ENCODE data around the gene COBL.

COBL gene

DNA sequence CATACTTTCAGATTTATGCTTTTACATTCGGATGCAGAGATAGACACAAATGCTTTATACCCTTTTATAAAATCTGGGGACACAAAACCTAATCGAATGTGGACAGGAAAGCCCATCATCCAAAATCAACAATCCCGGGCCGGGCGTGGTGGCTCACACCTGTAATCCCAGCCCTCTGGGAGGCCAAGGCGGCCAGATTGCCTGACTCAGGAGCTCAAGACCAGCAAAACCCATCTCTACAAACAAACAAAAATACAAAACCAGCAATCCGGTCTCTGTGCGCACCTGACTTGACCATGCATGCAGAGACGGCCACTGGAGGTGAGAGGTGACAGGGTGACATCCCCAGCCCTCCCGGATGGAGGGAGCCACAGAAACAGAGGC is 13.5 kb downstream of the COBL start:
- no peak for DNase-seq (ENCODE audit: low spot score)

DNA sequence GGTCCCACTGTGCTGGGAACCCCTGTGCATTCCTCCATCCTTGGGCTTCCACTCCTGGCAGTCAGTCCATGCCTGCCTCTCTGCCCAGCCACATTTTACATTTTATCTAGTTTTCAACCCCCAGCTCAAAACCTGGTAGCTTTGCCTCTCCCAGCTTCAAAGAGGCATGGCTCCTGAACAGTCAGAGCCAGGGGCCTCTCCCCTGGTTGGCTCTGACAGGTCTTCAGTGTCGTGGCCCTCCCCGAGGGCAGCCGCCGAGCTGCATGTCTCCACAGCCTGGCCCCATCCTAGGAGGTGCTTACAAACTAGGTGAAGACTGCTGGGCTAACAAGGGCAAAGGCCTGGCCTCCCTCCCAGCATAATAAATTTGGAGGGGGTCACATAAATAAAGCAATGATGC is 14.8 kb downstream of the COBL start:
- no peak for DNase-seq (ENCODE audit: low spot score)

- DNase-seq (ENCODE audit: low spot score): no peak
Measured at GRCh38 chr7:51300762-51301674, 15.6 kb downstream of the COBL start.

GRCh38 chr7:51299391-51300133 is 17.0 kb downstream of the COBL start:
- no peak for DNase-seq (ENCODE audit: low spot score)

GRCh38 chr7:51298912-51299311 is 17.7 kb downstream of the COBL start:
- DNase-seq (ENCODE audit: low spot score): no peak

GRCh38 chr7:51297986-51298385 is 18.6 kb downstream of the COBL start:
- no peak for DNase-seq (ENCODE audit: low spot score)

DNA sequence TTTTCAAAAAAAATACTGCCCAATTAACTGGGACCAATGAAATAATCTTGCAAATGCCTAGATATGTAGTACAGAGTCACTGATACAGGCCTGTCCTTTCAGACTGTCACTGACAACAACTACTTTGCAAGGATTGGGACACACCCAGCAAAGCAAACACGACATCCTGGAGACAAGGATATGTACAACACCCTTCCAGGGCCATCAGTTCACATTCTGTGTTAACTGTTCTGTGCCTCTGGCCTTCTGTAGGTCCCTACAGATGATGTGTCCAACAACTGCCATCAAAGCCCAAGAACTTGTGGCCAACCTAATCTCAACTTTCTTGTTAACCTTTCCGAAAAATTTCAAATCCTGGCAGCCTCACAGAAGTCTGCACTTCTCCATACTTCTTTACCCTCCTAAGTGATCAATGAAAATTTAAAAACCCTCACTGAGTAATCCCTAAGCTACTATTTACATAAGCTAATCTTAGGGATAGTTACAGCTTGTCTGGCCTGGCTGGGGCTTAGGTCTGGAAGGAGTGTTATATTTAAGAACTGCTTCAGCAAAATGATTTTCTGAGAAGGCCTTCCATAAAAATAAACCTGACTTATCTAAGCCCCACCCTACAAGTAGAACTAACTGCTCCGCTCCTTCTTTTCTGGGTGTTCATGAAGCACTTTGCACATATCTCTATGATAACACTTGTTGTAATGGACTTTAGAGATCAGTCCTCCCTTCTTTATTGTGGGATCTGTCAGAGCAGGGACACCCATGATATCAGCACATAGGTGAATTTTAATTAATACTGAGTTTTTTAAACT is 21.0 kb downstream of the COBL start:
- no peak for DNase-seq (ENCODE audit: low spot score)

GRCh38 chr7:51292596-51292995 is 24.0 kb downstream of the COBL start:
- no peak for DNase-seq (ENCODE audit: low spot score)

- no peak for DNase-seq (ENCODE audit: low spot score)
Measured at GRCh38 chr7:51290702-51291540, 25.7 kb downstream of the COBL start.

GRCh38 chr7:51290304-51290637 is 26.3 kb downstream of the COBL start:
- DNase-seq (ENCODE audit: low spot score): no peak

DNA sequence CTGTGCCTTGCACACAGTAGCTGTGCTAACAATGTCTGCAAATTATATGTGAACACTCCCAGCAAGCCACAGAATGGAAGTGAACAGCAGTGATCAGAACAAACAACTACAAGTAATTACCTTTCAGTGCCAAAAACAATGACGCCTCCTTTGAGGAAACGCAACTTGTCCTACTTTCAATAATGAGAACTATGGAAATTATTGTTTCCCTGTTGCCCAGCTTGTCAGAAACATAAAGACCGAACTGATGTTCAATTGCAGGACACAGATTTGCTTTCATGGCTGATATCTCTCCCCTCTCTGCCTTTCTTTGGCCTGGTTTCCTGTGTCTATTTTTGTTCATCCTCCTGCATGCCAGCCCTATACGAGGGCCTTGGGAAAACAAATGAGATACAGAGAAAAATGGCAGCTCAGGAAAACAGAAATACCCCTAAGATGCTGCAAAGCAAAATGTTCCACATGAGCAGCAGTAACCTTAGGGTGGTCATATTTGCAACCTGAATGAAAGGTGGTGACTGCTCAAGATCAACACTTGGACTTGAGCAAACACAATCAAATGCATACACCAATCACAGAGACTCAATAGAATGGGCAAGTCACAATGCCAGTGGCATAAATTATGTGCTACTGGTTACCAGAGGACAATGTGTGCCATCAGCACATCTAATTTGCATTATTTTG is 26.8 kb downstream of the COBL start:
- DNase-seq (ENCODE audit: low spot score): no peak

DNA sequence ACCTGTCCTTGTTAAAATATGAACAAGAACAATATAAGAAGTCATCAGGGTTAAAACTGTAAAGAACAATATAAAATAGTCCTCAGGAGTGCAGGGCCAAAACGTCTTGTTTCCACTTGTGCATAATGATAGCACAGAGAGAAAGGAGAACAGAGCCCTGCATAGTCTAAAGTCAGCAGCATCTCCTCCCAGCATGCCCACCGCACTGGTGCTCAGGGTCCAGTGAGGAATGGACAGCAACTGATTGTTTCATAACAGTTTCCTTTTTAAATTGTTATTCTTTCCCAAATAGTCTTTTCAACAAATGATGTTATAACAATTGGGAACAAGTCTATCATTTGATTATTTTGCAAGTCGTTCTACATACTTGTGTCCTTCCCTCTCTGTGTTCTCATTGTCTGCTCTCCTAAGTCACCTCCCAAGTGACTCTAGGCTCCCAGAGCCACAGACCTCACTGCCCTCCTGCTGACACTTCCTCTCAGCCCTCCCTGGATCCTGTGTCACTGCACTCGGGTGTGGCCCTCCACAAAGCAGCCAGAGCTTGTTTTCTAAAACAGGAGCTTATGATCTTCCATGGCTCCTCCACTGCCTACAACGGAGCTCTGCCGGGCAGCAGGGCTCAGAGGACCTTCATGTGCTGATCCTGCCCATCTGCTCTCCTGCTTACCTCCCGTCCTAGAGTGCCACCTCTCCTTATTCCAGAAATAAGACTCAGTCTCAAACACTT is 27.6 kb downstream of the COBL start:
- DNase-seq (ENCODE audit: low spot score): no peak

DNA sequence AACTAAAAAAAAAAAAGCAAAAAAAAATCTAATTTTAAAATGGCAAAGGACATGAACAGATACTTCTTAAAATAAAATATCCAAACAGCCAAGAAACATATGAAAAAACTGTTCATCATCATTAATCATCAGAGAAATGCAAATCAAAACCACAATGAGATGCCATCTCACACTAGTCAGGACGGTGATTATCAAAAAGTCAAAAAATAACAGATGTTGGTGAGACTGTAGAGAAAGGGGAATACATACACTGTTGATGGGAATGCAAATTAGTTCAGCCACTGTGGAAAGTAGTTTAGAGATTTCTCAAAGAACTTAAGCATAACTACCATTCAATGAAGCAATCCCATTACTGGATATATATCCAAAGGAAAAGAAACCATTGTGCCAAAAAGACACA is 30.2 kb downstream of the COBL start:
- DNase-seq (ENCODE audit: low spot score): no peak

- no peak for DNase-seq (ENCODE audit: low spot score)
Measured at GRCh38 chr7:51280156-51280555, 36.5 kb downstream of the COBL start.

GRCh38 chr7:51279391-51280023 is 37.1 kb downstream of the COBL start:
- DNase-seq (ENCODE audit: low spot score): no peak

GRCh38 chr7:51278797-51279196 is 37.8 kb downstream of the COBL start:
- no peak for DNase-seq (ENCODE audit: low spot score)

DNA sequence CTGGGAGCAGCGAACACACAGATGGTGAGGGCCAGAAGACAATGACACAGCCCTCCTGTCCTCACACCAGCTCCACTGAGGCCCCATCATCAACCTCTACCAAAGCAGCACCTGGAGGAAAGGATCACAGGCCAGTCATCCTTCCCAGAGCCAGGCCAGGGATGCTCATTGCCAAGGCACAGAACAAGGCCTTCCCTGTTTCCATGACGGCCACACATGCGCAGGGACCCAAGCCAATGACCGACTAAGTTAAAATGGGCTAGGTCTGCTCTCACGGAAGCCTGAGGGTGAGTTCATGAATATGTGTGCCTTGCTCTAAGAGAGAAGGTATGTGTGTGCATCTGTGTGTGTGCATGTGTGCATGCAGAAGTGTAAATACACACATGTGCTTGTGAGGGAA is 39.6 kb downstream of the COBL start:
- no peak for DNase-seq (ENCODE audit: low spot score)

GRCh38 chr7:51276091-51276605 is 40.5 kb downstream of the COBL start:
- no peak for DNase-seq (ENCODE audit: low spot score)

GRCh38 chr7:51275532-51275931 is 41.1 kb downstream of the COBL start:
- no peak for DNase-seq (ENCODE audit: low spot score)

- DNase-seq (ENCODE audit: low spot score): no peak
Measured at GRCh38 chr7:51274955-51275354, 41.7 kb downstream of the COBL start.

All from kidney capillary endothelial cell (primary cell).